ENCODE data around the gene THEMIS.

The THEMIS gene

GRCh38 chr6:127738423-127738822 lies 162.4 kb downstream of the THEMIS start:
- Histone ChIP-seq H2AFZ (ENCODE audit: low read length) (no peak overlapping the region), H3K27ac (ENCODE audit: low read depth, low read length, poor library complexity, severe bottlenecking) (no peak overlapping the region)
- TF ChIP-seq CTCF (IDR thresholded peaks at IDR 0.05; ENCODE audit: low read length) (no peak), EZH2 (IDR thresholded peaks at IDR 0.05; ENCODE audit: borderline replicate concordance, low read length) (no peak)

GRCh38 chr6:127737768-127738167 lies 163.1 kb downstream of the THEMIS start:
- Histone ChIP-seq H3K4me2 (ENCODE audit: low read length) (no peak overlapping the region), H4K20me1 (ENCODE audit: insufficient read depth, low read length) (no peaks in the 10 kb centered on the region), H3K9me3 (ENCODE audit: low read length) (no peaks in the 10 kb centered on the region), H3K79me2 (ENCODE audit: insufficient read depth, low read length) (no peaks in the 10 kb centered on the region), H3K27ac (ENCODE audit: low read depth, low read length, poor library complexity, severe bottlenecking) (no peak overlapping the region), H3K27me3 (ENCODE audit: insufficient read depth, low read length) (no peaks in the 10 kb centered on the region), H3K9ac (ENCODE audit: low read length) (no peak overlapping the region), H3K36me3 (ENCODE audit: insufficient read depth, low read length) (no peaks in the 10 kb centered on the region), H3F3A (ENCODE audit: insufficient read depth, low read length) (no peaks in the 10 kb centered on the region), H3K9me2 (ENCODE audit: low read depth, low read length) (no peaks in the 10 kb centered on the region), H3K4me1 (ENCODE audit: insufficient read depth, low read length, severe bottlenecking) (no peaks in the 10 kb centered on the region), H2AFZ (ENCODE audit: low read length) (no peak overlapping the region), H3K4me3 (ENCODE audit: low read depth, low read length, poor library complexity, severe bottlenecking) (no peak overlapping the region)
- no peak for TF ChIP-seq CTCF (IDR thresholded peaks at IDR 0.05; ENCODE audit: low read length)
- TF ChIP-seq EZH2 (IDR thresholded peaks at IDR 0.05; ENCODE audit: borderline replicate concordance, low read length): no peak

More at GRCh38 chr6:127738423-127738822, 162.4 kb downstream of the THEMIS start:
- no peak overlapping the region for H3K4me2 ChIP-seq (ENCODE audit: low read length)
- H3K4me1 ChIP-seq (ENCODE audit: insufficient read depth, low read length, severe bottlenecking): no peaks in the 10 kb centered on the region
- no peaks in the 10 kb centered on the region for H3K27me3 ChIP-seq (ENCODE audit: insufficient read depth, low read length)
- no peaks in the 10 kb centered on the region for H4K20me1 ChIP-seq (ENCODE audit: insufficient read depth, low read length)
- H3K4me3 ChIP-seq (ENCODE audit: low read depth, low read length, poor library complexity, severe bottlenecking): no peak overlapping the region
- no peaks in the 10 kb centered on the region for H3K9me2 ChIP-seq (ENCODE audit: low read depth, low read length)
- H3K9ac ChIP-seq (ENCODE audit: low read length): no peak overlapping the region
- H3K9me3 ChIP-seq (ENCODE audit: low read length): no peaks in the 10 kb centered on the region
- no peaks in the 10 kb centered on the region for H3K79me2 ChIP-seq (ENCODE audit: insufficient read depth, low read length)
- H3K36me3 ChIP-seq (ENCODE audit: insufficient read depth, low read length): no peaks in the 10 kb centered on the region
- H3F3A ChIP-seq (ENCODE audit: insufficient read depth, low read length): no peaks in the 10 kb centered on the region

GRCh38 chr6:127737009-127737486 lies 163.8 kb downstream of the THEMIS start:
- Histone ChIP-seq H3K27ac (ENCODE audit: low read depth, low read length, poor library complexity, severe bottlenecking) (no peak overlapping the region), H3F3A (ENCODE audit: insufficient read depth, low read length) (no peaks in the 10 kb centered on the region), H3K4me3 (ENCODE audit: low read depth, low read length, poor library complexity, severe bottlenecking) (no peak overlapping the region), H3K9ac (ENCODE audit: low read length) (no peak overlapping the region), H3K9me2 (ENCODE audit: low read depth, low read length) (no peaks in the 10 kb centered on the region), H3K79me2 (ENCODE audit: insufficient read depth, low read length) (no peaks in the 10 kb centered on the region), H3K4me2 (ENCODE audit: low read length) (no peak overlapping the region), H3K36me3 (ENCODE audit: insufficient read depth, low read length) (no peaks in the 10 kb centered on the region), H4K20me1 (ENCODE audit: insufficient read depth, low read length) (no peaks in the 10 kb centered on the region), H3K9me3 (ENCODE audit: low read length) (no peaks in the 10 kb centered on the region), H3K4me1 (ENCODE audit: insufficient read depth, low read length, severe bottlenecking) (no peaks in the 10 kb centered on the region), H2AFZ (ENCODE audit: low read length) (no peak overlapping the region), H3K27me3 (ENCODE audit: insufficient read depth, low read length) (no peaks in the 10 kb centered on the region)
- no peak for TF ChIP-seq EZH2 (IDR thresholded peaks at IDR 0.05; ENCODE audit: borderline replicate concordance, low read length)
- peak; percentile 59; the same call in 1 of the 2 replicates for TF ChIP-seq CTCF (IDR thresholded peaks at IDR 0.05; ENCODE audit: low read length)

Measured in OCI-LY1 (cell line).